ENCODE measurements around the gene KRTAP10-8.
"Not testable (repeated sequence)": the region's sequence is repeated elsewhere in the genome, so short reads cannot be mapped to it uniquely, and the experiment has no call there.

Gene KRTAP10-8

DNA sequence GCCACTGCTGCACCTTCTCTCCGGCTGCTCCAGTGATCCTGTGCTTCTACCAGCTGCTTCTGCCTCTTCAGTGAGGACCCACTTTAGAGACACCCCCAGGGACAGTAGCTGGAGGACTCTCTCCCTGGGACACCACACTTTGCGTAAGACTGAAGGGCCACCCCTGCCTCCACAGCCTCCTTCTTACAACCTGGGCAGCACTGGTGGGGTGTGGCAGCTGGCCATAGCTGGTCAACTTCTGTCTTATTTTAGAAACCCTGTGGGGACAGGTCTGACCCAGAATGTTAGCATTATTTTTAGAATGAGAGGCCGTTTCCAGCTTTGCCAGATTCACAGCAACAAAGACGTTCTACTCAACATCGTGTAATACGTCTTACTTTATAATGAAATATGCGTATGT lies 13.9 kb downstream of the KRTAP10-8 start:
- no peaks in the 10 kb centered on the region for H3K36me3 ChIP-seq (replicated peaks in 1 of 2; ENCODE audit: control insufficient read depth in 2 of 2, insufficient read depth in 2 of 2, low read length in 2 of 2)
- no peak overlapping the region for H3K23ac ChIP-seq (ENCODE audit: low read depth, low read length, poor library complexity)
- H4K91ac ChIP-seq (ENCODE audit: low read depth, low read length, poor library complexity), result no peak overlapping the region
- no peak overlapping the region for H2BK5ac ChIP-seq (ENCODE audit: low read length)
- no peaks in the 10 kb centered on the region for H3K4me1 ChIP-seq (ENCODE audit: control insufficient read depth in 2 of 2, insufficient read depth in 1 of 2, low read depth in 1 of 2, low read length in 2 of 2)
- no peak overlapping the region for H3K18ac ChIP-seq (ENCODE audit: low read length)
- no peak overlapping the region for H2BK120ac ChIP-seq (ENCODE audit: low read depth, low read length)
- DNase-seq (ENCODE audit: low spot score), result no peak
- H3K27ac ChIP-seq (replicated peaks; ENCODE audit: low read length), result no peak overlapping the region
- no peak overlapping the region for H2AFZ ChIP-seq (ENCODE audit: low read length)
- no peaks in the 10 kb centered on the region for H3K79me1 ChIP-seq (ENCODE audit: low read depth, low read length)
- no peak overlapping the region for H2BK15ac ChIP-seq (ENCODE audit: low read length)
- peaks cover 4 to 8% of the 10 kb centered on the region in 2 donors for H3K9me3 ChIP-seq (replicated peaks in 1 of 2; ENCODE audit: control insufficient read depth in 2 of 2, insufficient read depth in 1 of 2, low read depth in 1 of 2, low read length in 2 of 2)
- no peak overlapping the region for H3K14ac ChIP-seq (ENCODE audit: low read length)
- no peak overlapping the region for H2BK12ac ChIP-seq (ENCODE audit: low read length)
- no peak overlapping the region for H3K9ac ChIP-seq (ENCODE audit: low read depth, low read length, poor library complexity)
- no peak overlapping the region for H4K8ac ChIP-seq (ENCODE audit: low read depth, low read length)
- no peak overlapping the region for H3K4me3 ChIP-seq (ENCODE audit: low read length in 2 of 2)
- WGBS, 2 donors (ENCODE audit: extremely low coverage in 2 of 2, insufficient read length in 2 of 2, insufficient replicate concordance in 1 of 2), result no CpG with 5 or more reads among the region's 7 CpGs
- H3K4ac ChIP-seq (ENCODE audit: low read length), result no peak overlapping the region
- no peak overlapping the region for H2AK5ac ChIP-seq (ENCODE audit: low read depth, low read length)
- H3K4me2 ChIP-seq (ENCODE audit: insufficient read depth, low read length, poor library complexity, severe bottlenecking), result no peak overlapping the region
- H3K27me3 ChIP-seq (ENCODE audit: control insufficient read depth in 3 of 3, insufficient read depth in 3 of 3, low read depth in 1 of 3, low read length in 3 of 3), result no peaks in the 10 kb centered on the region

DNA sequence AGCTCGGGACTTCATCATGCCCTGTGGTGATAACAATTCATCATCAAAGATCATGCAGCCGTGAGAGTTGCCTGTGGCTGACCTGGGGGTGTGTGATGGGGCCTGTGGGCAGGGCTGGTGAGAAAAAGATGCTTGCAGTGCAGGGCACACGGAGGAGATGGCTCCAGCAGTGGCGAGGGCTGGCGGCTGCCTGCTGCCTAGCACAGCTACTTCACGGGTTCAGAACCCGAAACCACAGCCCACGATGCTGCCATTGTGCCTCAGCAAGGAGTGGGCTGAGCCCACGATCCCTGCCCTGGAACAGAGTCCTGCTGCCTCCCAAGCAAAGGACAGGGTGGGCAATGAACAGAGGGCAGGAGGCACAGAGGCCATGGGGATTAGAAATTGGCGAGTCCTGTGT lies 14.4 kb downstream of the KRTAP10-8 start:
- no peaks in the 10 kb centered on the region for H3K27me3 ChIP-seq (ENCODE audit: control insufficient read depth in 3 of 3, insufficient read depth in 3 of 3, low read depth in 1 of 3, low read length in 3 of 3)

DNA sequence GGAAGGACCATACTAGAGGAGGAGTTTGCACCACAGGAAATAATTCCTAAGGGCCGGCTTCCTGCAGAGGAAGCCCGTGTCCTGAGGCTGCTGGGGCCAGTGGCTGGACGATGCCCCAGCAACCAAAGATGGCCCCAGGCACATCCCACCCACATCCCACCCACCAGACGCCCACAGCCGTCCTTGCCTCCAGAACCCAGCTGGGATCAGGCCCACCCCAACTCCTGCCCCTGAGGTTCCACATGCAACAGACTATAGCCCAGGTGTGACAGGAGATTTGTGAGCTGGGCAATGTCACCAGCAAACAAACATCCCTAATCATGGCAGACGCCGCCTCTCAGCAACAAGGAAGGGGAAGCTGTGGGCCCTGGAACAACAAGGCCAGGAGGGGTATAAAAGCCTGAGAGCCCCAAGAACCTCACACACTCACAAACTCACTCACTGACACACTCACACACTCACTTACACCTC lies 14.8 kb downstream of the KRTAP10-8 start, which contains the start of gene KRTAP10-9:
Gene KRTAP10-9, plus strand, starts transcription at position 421 of the 471 bp plus-strand sequence. CDS start 79 bp downstream, outside the sequence.
- Histone ChIP-seq H4K91ac (ENCODE audit: low read depth, low read length, poor library complexity) (no peak within 1 kb of the TSS), H3K79me1 (ENCODE audit: low read depth, low read length) (no peaks in the 10 kb centered on the region), H2AK5ac (ENCODE audit: low read depth, low read length) (no peak within 1 kb of the TSS), H3K4me1 (ENCODE audit: control insufficient read depth in 2 of 2, insufficient read depth in 1 of 2, low read depth in 1 of 2, low read length in 2 of 2) (no peaks in the 10 kb centered on the region), H3K36me3 (replicated peaks in 1 of 2; ENCODE audit: control insufficient read depth in 2 of 2, insufficient read depth in 2 of 2, low read length in 2 of 2) (no peaks in the 10 kb centered on the region), H3K27ac (replicated peaks; ENCODE audit: low read length) (no peak within 1 kb of the TSS), H3K14ac (ENCODE audit: low read length) (peak within 1 kb of the TSS; percentile 28), H3K4me3 (ENCODE audit: low read length in 2 of 2) (peak within 1 kb of the TSS in 1 of 2 donors; percentile 28), H3K4ac (ENCODE audit: low read length) (no peak within 1 kb of the TSS), H3K18ac (ENCODE audit: low read length) (peak within 1 kb of the TSS; percentile 67), H2BK15ac (ENCODE audit: low read length) (no peak within 1 kb of the TSS), H2BK120ac (ENCODE audit: low read depth, low read length) (no peak within 1 kb of the TSS), H3K9ac (ENCODE audit: low read depth, low read length, poor library complexity) (no peak within 1 kb of the TSS), H3K4me2 (ENCODE audit: insufficient read depth, low read length, poor library complexity, severe bottlenecking) (no peak within 1 kb of the TSS), H3K9me3 (replicated peaks in 1 of 2; ENCODE audit: control insufficient read depth in 2 of 2, insufficient read depth in 1 of 2, low read depth in 1 of 2, low read length in 2 of 2) (peaks cover 4 to 8% of the 10 kb centered on the region in 2 donors), H2BK12ac (ENCODE audit: low read length) (peak within 1 kb of the TSS; percentile 92), H2AFZ (ENCODE audit: low read length) (no peak within 1 kb of the TSS), H3K23ac (ENCODE audit: low read depth, low read length, poor library complexity) (no peak within 1 kb of the TSS), H4K8ac (ENCODE audit: low read depth, low read length) (peak within 1 kb of the TSS; percentile 77), H3K27me3 (ENCODE audit: control insufficient read depth in 3 of 3, insufficient read depth in 3 of 3, low read depth in 1 of 3, low read length in 3 of 3) (no peaks in the 10 kb centered on the region), H2BK5ac (ENCODE audit: low read length) (no peak within 1 kb of the TSS)
- DNase-seq (ENCODE audit: low spot score), result no peak
- no CpG with 5 or more reads among the region's 7 CpGs for WGBS, 2 donors (ENCODE audit: extremely low coverage in 2 of 2, insufficient read length in 2 of 2, insufficient replicate concordance in 1 of 2)

More for the DNA sequence above, 14.4 kb downstream of the KRTAP10-8 start:
- Histone ChIP-seq H2BK5ac (ENCODE audit: low read length) (no peak overlapping the region), H3K9ac (ENCODE audit: low read depth, low read length, poor library complexity) (no peak overlapping the region), H3K9me3 (replicated peaks in 1 of 2; ENCODE audit: control insufficient read depth in 2 of 2, insufficient read depth in 1 of 2, low read depth in 1 of 2, low read length in 2 of 2) (peaks cover 4 to 8% of the 10 kb centered on the region in 2 donors), H3K27ac (replicated peaks; ENCODE audit: low read length) (no peak overlapping the region), H2BK120ac (ENCODE audit: low read depth, low read length) (no peak overlapping the region), H3K4me1 (ENCODE audit: control insufficient read depth in 2 of 2, insufficient read depth in 1 of 2, low read depth in 1 of 2, low read length in 2 of 2) (no peaks in the 10 kb centered on the region), H3K4me3 (ENCODE audit: low read length in 2 of 2) (no peak overlapping the region), H4K8ac (ENCODE audit: low read depth, low read length) (no peak overlapping the region), H3K79me1 (ENCODE audit: low read depth, low read length) (no peaks in the 10 kb centered on the region), H2BK12ac (ENCODE audit: low read length) (no peak overlapping the region), H3K36me3 (replicated peaks in 1 of 2; ENCODE audit: control insufficient read depth in 2 of 2, insufficient read depth in 2 of 2, low read length in 2 of 2) (no peaks in the 10 kb centered on the region), H3K18ac (ENCODE audit: low read length) (peak overlapping the region; percentile 50), H2AFZ (ENCODE audit: low read length) (no peak overlapping the region), H3K4ac (ENCODE audit: low read length) (no peak overlapping the region), H2AK5ac (ENCODE audit: low read depth, low read length) (no peak overlapping the region), H3K4me2 (ENCODE audit: insufficient read depth, low read length, poor library complexity, severe bottlenecking) (no peak overlapping the region), H3K23ac (ENCODE audit: low read depth, low read length, poor library complexity) (no peak overlapping the region), H2BK15ac (ENCODE audit: low read length) (no peak overlapping the region), H4K91ac (ENCODE audit: low read depth, low read length, poor library complexity) (no peak overlapping the region), H3K14ac (ENCODE audit: low read length) (no peak overlapping the region)
- no peak for DNase-seq (ENCODE audit: low spot score)
- no CpG with 5 or more reads among the region's 10 CpGs for WGBS, 2 donors (ENCODE audit: extremely low coverage in 2 of 2, insufficient read length in 2 of 2, insufficient replicate concordance in 1 of 2)

DNA sequence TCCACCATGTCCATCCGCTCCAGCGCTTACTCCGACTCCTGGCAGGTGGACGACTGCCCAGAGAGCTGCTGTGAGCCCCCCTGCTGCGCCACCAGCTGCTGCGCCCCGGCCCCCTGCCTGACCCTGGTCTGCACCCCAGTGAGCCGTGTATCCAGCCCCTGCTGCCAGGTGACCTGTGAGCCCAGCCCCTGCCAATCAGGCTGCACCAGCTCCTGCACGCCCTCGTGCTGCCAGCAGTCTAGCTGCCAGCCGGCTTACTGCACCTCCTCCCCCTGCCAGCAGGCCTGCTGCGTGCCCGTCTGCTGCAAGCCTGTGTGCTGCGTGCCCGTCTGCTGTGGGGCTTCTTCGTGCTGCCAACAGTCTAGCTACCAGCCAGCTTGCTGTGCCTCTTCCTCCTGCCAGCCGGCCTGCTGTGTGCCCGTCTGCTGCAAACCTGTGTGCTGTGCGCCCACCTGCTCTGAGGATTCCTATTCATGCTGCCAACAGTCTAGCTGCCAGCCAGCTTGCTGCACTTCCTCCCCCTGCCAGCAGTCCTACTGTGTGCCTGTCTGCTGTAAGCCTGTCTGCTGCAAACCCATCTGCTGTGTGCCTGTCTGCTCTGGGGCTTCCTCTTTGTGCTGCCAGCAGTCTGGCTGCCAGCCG lies 15.4 kb downstream of the KRTAP10-8 start:
- not testable (repeated sequence) for H3K4me2 ChIP-seq (ENCODE audit: insufficient read depth, low read length, poor library complexity, severe bottlenecking); H3K79me1 ChIP-seq (ENCODE audit: low read depth, low read length); H3K27me3 ChIP-seq (ENCODE audit: control insufficient read depth in 3 of 3, insufficient read depth in 3 of 3, low read depth in 1 of 3, low read length in 3 of 3); H3K9ac ChIP-seq (ENCODE audit: low read depth, low read length, poor library complexity); H2AFZ ChIP-seq (ENCODE audit: low read length); H2AK5ac ChIP-seq (ENCODE audit: low read depth, low read length); H2BK15ac ChIP-seq (ENCODE audit: low read length); H2BK5ac ChIP-seq (ENCODE audit: low read length); H3K4me1 ChIP-seq (ENCODE audit: control insufficient read depth in 2 of 2, insufficient read depth in 1 of 2, low read depth in 1 of 2, low read length in 2 of 2); H3K27ac ChIP-seq (replicated peaks; ENCODE audit: low read length); H3K9me3 ChIP-seq (replicated peaks in 1 of 2; ENCODE audit: control insufficient read depth in 2 of 2, insufficient read depth in 1 of 2, low read depth in 1 of 2, low read length in 2 of 2); H3K36me3 ChIP-seq (replicated peaks in 1 of 2; ENCODE audit: control insufficient read depth in 2 of 2, insufficient read depth in 2 of 2, low read length in 2 of 2); DNase-seq (ENCODE audit: low spot score); H3K4ac ChIP-seq (ENCODE audit: low read length); H3K23ac ChIP-seq (ENCODE audit: low read depth, low read length, poor library complexity); H2BK12ac ChIP-seq (ENCODE audit: low read length); H2BK120ac ChIP-seq (ENCODE audit: low read depth, low read length); H4K91ac ChIP-seq (ENCODE audit: low read depth, low read length, poor library complexity)
- no CpG with 5 or more reads among the region's 20 CpGs for WGBS, 2 donors (ENCODE audit: extremely low coverage in 2 of 2, insufficient read length in 2 of 2, insufficient replicate concordance in 1 of 2)
- peak overlapping the region; percentile 4 for H3K14ac ChIP-seq (ENCODE audit: low read length)
- H3K4me3 ChIP-seq (ENCODE audit: low read length in 2 of 2), result peak overlapping the region in 1 of 2 donors; percentile 28
- H3K18ac ChIP-seq (ENCODE audit: low read length), result peak overlapping the region; percentile 67
- peak overlapping the region; percentile 77 for H4K8ac ChIP-seq (ENCODE audit: low read depth, low read length)
